GM12891 (cell line): ENCODE data around the gene PAPLN.

ENCODE experiments used
- PAX5 ChIP-seq: IDR thresholded peaks from 2 replicates; pipeline ENCODE4 v1.6.1; 2011; ENCODE audit warnings: low read length, moderate library complexity, mild to moderate bottlenecking; ENCODE audit not compliant: insufficient read depth, severe bottlenecking
- POLR2A ChIP-seq: IDR thresholded peaks from 2 replicates; pipeline ENCODE4 v1.6.1; 2011; ENCODE audit warnings: low read depth, low read length, control low read depth
- TAF1 ChIP-seq: IDR thresholded peaks from 2 replicates; pipeline ENCODE4 v1.6.1; 2011; ENCODE audit warnings: low read depth, low read length, control low read depth

- TF ChIP-seq POLR2A: no peak
- TF ChIP-seq PAX5: no peak
- TF ChIP-seq TAF1: no peak
These were observed 20.8 kb downstream of the PAPLN start for GRCh38 chr14:73258076-73258475.
